Measurements from ENCODE around the gene CA11. TPM values are rescaled to one million over a fixed set of nuclear protein-coding genes. Genes with fewer than 3 reads are reported as not detected.

Gene CA11
- total and polyA plus RNA-seq, 9 of the 15 experiments (the other 6 are each of a cell fraction or from before 2014, with no cell fraction given): 2.9 to 19.9 (median 8.3) TPM

DNA sequence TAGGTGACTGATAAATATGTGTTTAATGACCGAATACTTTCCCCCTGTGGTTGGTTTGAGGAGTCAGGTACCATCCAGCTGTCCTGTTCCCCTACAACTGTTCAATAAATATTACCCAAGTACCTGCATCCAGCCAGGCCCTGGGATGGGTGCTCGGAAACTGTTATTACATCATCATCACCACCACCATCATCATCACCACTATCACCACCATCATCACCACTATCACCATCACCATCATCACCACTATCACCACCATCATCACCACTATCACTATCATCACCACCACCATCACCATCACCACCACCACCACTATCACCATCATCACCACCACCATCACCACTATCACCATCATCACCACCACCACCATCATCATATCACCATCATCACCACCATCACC is 22.8 kb upstream of the CA11 start:
- no peaks in the 10 kb centered on the region for H3K9me3 ChIP-seq (replicated peaks; ENCODE audit: control insufficient read depth, insufficient read depth, low read depth, low read length)
- DNase-seq (ENCODE audit: extremely low read depth in 1 of 4, low spot score in 3 of 4): no peak
- intact Hi-C loops (cut with micrococcal nuclease) (no loop called here), in situ Hi-C loops (cut with MboI) (no loop called here)
- WGBS (ENCODE audit: insufficient coverage, low coverage, missing lambda C conversion rate): 25% methylated on average over 2 of the region's 2 CpGs
- no peak overlapping the region for H2AFZ ChIP-seq (ENCODE audit: low read depth, low read length)
- TF ChIP-seq, protein P1, sequence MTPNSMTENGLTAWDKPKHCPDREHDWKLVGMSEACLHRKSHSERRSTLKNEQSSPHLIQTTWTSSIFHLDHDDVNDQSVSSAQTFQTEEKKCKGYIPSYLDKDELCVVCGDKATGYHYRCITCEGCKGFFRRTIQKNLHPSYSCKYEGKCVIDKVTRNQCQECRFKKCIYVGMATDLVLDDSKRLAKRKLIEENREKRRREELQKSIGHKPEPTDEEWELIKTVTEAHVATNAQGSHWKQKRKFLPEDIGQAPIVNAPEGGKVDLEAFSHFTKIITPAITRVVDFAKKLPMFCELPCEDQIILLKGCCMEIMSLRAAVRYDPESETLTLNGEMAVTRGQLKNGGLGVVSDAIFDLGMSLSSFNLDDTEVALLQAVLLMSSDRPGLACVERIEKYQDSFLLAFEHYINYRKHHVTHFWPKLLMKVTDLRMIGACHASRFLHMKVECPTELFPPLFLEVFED (CRISPR knock-in tag; conservative IDR thresholded peaks at IDR 0.05): no peak
- TF ChIP-seq, protein P2, sequence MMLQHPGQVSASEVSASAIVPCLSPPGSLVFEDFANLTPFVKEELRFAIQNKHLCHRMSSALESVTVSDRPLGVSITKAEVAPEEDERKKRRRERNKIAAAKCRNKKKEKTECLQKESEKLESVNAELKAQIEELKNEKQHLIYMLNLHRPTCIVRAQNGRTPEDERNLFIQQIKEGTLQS (IDR thresholded peaks at IDR 0.05): peak; percentile 69; the same call in 1 of the 2 replicates
- TF ChIP-seq, protein P2 (CRISPR knock-in tag; conservative IDR thresholded peaks at IDR 0.05): no peak
- no peaks in the 10 kb centered on the region for H3K36me3 ChIP-seq (ENCODE audit: control insufficient read depth, insufficient read depth, low read length)
- no peaks in the 10 kb centered on the region for H3K27me3 ChIP-seq (ENCODE audit: control insufficient read depth in 2 of 2, insufficient read depth in 2 of 2, low read length in 2 of 2)
- H4K20me1 ChIP-seq (replicated peaks; ENCODE audit: control insufficient read depth, insufficient read depth, low read length): no peaks in the 10 kb centered on the region
- ChIA-PET POLR2A (no interaction called here), CTCF (ENCODE audit: low intra/inter-chr PET ratio) (no interaction called here)
- H3K79me2 ChIP-seq (ENCODE audit: control insufficient read depth, insufficient read depth, low read length): no peaks in the 10 kb centered on the region
- no peak overlapping the region for H3K27ac ChIP-seq (ENCODE audit: extremely low read depth, low read depth, low read length)
- H3K9me1 ChIP-seq (ENCODE audit: control insufficient read depth, insufficient read depth, low read length): no peaks in the 10 kb centered on the region
- ATAC-seq: no peak
- BruUV-seq (replicated peaks): no TSS peak
- H3K9ac ChIP-seq (ENCODE audit: insufficient read depth in 1 of 2, low read depth in 2 of 2, low read length in 2 of 2): no peak overlapping the region
- no peak overlapping the region for H3K4me2 ChIP-seq (ENCODE audit: insufficient read depth, low read length)
- peaks cover 0 to 23% of the 10 kb centered on the region in 2 experiments; a peak in 2 of 5 replicates for H3K4me1 ChIP-seq (replicated peaks in 1 of 2; ENCODE audit: control insufficient read depth in 2 of 2, insufficient read depth in 2 of 2, low read length in 2 of 2)
- FAIRE-seq: no peak
- H3K4me3 ChIP-seq: no peak overlapping the region

DNA sequence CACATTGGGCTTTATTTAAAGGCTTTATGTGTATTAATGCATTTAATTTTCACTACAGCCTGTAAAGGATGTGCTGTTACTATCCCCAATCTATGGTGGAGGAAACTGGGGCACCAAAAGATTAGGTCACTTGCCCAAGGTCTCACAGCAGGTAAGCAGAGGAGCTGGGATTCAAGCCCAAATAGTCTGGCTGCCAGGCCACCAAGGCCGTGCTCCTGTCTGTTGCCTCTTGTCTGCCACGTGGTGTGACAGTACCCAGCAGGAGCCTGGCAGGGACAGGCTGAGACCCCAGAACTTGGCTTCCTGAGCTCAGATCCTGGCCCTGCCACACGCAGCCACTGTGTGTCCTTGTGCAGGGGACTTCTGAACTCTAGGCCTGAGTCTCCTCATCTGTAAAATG is 22.3 kb upstream of the CA11 start:
- ChIA-PET POLR2A (interaction anchor here (0.7 kb wide), 1 partner anchor 275 kb away, joined by 4 read pairs; the partner anchor contains the start of gene GRIN2D), CTCF (ENCODE audit: low intra/inter-chr PET ratio) (no interaction called here)

More for the DNA sequence above, 22.3 kb upstream of the CA11 start:
- in situ Hi-C loops (cut with MboI): no loop called here
- H3K4me3 ChIP-seq: no peak overlapping the region
- peaks cover under 1 to 21% of the 10 kb centered on the region in 2 experiments; a peak in 2 of 5 replicates for H3K4me1 ChIP-seq (replicated peaks in 1 of 2; ENCODE audit: control insufficient read depth in 2 of 2, insufficient read depth in 2 of 2, low read length in 2 of 2)
- 3% methylated on average over 3 of the region's 3 CpGs for WGBS (ENCODE audit: insufficient coverage, low coverage, missing lambda C conversion rate)
- no peak for DNase-seq (ENCODE audit: extremely low read depth in 1 of 4, low spot score in 3 of 4)
- BruUV-seq (replicated peaks): no TSS peak
- no peak for FAIRE-seq
- no peaks in the 10 kb centered on the region for H3K9me3 ChIP-seq (replicated peaks; ENCODE audit: control insufficient read depth, insufficient read depth, low read depth, low read length)
- intact Hi-C loops (cut with micrococcal nuclease): no loop called here
- no peak overlapping the region for H2AFZ ChIP-seq (ENCODE audit: low read depth, low read length)
- no peak overlapping the region for H3K4me2 ChIP-seq (ENCODE audit: insufficient read depth, low read length)
- TF ChIP-seq, protein P3, sequence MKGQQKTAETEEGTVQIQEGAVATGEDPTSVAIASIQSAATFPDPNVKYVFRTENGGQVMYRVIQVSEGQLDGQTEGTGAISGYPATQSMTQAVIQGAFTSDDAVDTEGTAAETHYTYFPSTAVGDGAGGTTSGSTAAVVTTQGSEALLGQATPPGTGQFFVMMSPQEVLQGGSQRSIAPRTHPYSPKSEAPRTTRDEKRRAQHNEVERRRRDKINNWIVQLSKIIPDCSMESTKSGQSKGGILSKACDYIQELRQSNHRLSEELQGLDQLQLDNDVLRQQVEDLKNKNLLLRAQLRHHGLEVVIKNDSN (CRISPR knock-in tag; IDR thresholded peaks at IDR 0.05): 0 out of 2 replicates have a peak, but pooled peaks have one; percentile 10
- no peak for TF ChIP-seq TAF15 (IDR thresholded peaks at IDR 0.05; ENCODE audit: low read depth, low read length)
- no peaks in the 10 kb centered on the region for H4K20me1 ChIP-seq (replicated peaks; ENCODE audit: control insufficient read depth, insufficient read depth, low read length)
- H3K9ac ChIP-seq (ENCODE audit: insufficient read depth in 1 of 2, low read depth in 2 of 2, low read length in 2 of 2): no peak overlapping the region
- H3K9me1 ChIP-seq (ENCODE audit: control insufficient read depth, insufficient read depth, low read length): no peaks in the 10 kb centered on the region
- H3K36me3 ChIP-seq (ENCODE audit: control insufficient read depth, insufficient read depth, low read length): no peaks in the 10 kb centered on the region
- no peak overlapping the region for H3K27ac ChIP-seq (ENCODE audit: extremely low read depth, low read depth, low read length)
- no peak for ATAC-seq
- no peaks in the 10 kb centered on the region for H3K27me3 ChIP-seq (ENCODE audit: control insufficient read depth in 2 of 2, insufficient read depth in 2 of 2, low read length in 2 of 2)
- H3K79me2 ChIP-seq (ENCODE audit: control insufficient read depth, insufficient read depth, low read length): no peaks in the 10 kb centered on the region

Data from K562 (cell line).